GM12878 (cell line): ENCODE results near the gene SSNA1. TPM values are rescaled to one million over a fixed set of nuclear protein-coding genes. Genes with fewer than 3 reads are reported as not detected.

ENCODE experiments used
- BRCA1 ChIP-seq: IDR thresholded peaks from 2 replicates; pipeline ENCODE4 v1.6.1; 2011; ENCODE audit warnings: low read depth, low read length, improper control_type of control experiment
- CTCF ChIP-seq, 3 experiments: IDR thresholded peaks in 2 of 3; conservative IDR thresholded peaks in 1 of 3; 2 replicates each; pipeline ENCODE4 v1.5.1; 2011; ENCODE audit warnings: low read depth in 3 of 3, low read length in 3 of 3, mild to moderate bottlenecking in 3 of 3, control low read depth in 2 of 3, moderate library complexity in 2 of 3, inconsistent platforms in 1 of 3, mixed read lengths in 1 of 3; ENCODE audit not compliant: control insufficient read depth in 2 of 3, insufficient read depth in 1 of 3; ENCODE audit errors: extremely low read depth in 1 of 3
- IRF3 ChIP-seq: fragments of 450-650 bp; IDR thresholded peaks from 2 replicates; pipeline ENCODE4 v1.6.1; 2014; ENCODE audit warnings: mild to moderate bottlenecking
- RB1 ChIP-seq: fragments of 450-650 bp; formaldehyde crosslinking; IDR thresholded peaks from 2 replicates; pipeline ENCODE4 v1.6.1; 2017; ENCODE audit warnings: mild to moderate bottlenecking, borderline replicate concordance
- SIX5 ChIP-seq: IDR thresholded peaks from 2 replicates; pipeline ENCODE4 v1.6.1; 2011; ENCODE audit warnings: mild to moderate bottlenecking, low read depth, low read length, moderate library complexity; ENCODE audit not compliant: severe bottlenecking
- SMAD5 ChIP-seq: IDR thresholded peaks from 2 replicates; pipeline ENCODE4 v1.6.1; 2016; ENCODE audit warnings: antibody characterized with exemption, low read depth
- SMARCA5 ChIP-seq: fragments of 450-650 bp; IDR thresholded peaks from 2 replicates; pipeline ENCODE4 v1.6.1; 2017; ENCODE audit warnings: mild to moderate bottlenecking
- ZBED1 ChIP-seq: IDR thresholded peaks from 2 replicates; pipeline ENCODE4 v1.6.1; 2016; ENCODE audit warnings: borderline replicate concordance
- ZNF24 ChIP-seq: fragments of 450-650 bp; IDR thresholded peaks from 2 replicates; pipeline ENCODE4 v1.6.1; 2017; ENCODE audit warnings: antibody characterized with exemption, mild to moderate bottlenecking
- polyA plus RNA-seq, 11 experiments: library from polyadenylated mRNA; depleted of rRNA in 4 of 11; unstranded in 6 of 11; stranded (reverse) in 5 of 11; fragments of >200 nt; fragmentation: Nextera tagmentation in 4 of 11; fragmentation: Illumina TruSeq in 1 of 11; extraction: Ambion mirVana in 4 of 11; extraction: Trizol in 1 of 11; gene quantifications; 1 replicate in 1 of 11; 2 replicates in 10 of 11; pipeline versions ENCODE4 v1.2.1 to v1.2.3, GENCODE V29; 2011 to 2016; ENCODE audit warnings: inconsistent platforms in 2 of 11, missing spikeins in 2 of 11, low read depth in 1 of 11
- total RNA-seq, 4 experiments: library from RNA; depleted of rRNA in 3 of 4; stranded (reverse); fragments of >200 nt in 3 of 4; fragmentation: Illumina TruSeq in 1 of 4; extraction: Trizol in 1 of 4; gene quantifications; 2 replicates each; pipeline versions ENCODE4 v1.2.1 to v1.2.3, GENCODE V29; 2013 to 2021

The SSNA1 gene
- total and polyA plus RNA-seq, 10 of the 15 experiments (the other 5 are each of a cell fraction or from before 2014, with no cell fraction given), result 0.63 to 139 (median 78.0) TPM

- TF ChIP-seq BRCA1 (no peak), IRF3 (no peak), CTCF (IDR thresholded peaks at IDR 0.05 in 2 of 3, conservative IDR thresholded peaks at IDR 0.05 in 1 of 3; ENCODE audit: control insufficient read depth in 2 of 3, extremely low read depth in 1 of 3, insufficient read depth in 1 of 3, low read depth in 3 of 3, low read length in 3 of 3) (no peak), SMARCA5 (peak; percentile 69; the same call in 1 of the 2 replicates), RB1 (peak; percentile 98; the same call in 1 of the 2 replicates), ZBED1 (no peak), SMAD5 (peak; percentile 47), ZNF24 (no peak; the same call in 1 of the 2 replicates), SIX5 (peak; percentile 67)
These were observed 16.9 kb downstream of the SSNA1 start, which contains the start of the genes NDOR1 and TMEM203 (continued) for GRCh38 chr9:137205126-137206069.
